GM21526 (cell line): Measurements from ENCODE around the gene SNX10.
A peak's percentile ranks its signal among the peaks of the same experiment; 100 is the strongest.

ENCODE experiments used
- ATAC-seq: cut with Tn5 transposase; IDR thresholded peaks from one replicate; pipeline ENCODE4 v1.9.1; 2021; ENCODE audit warnings: moderate library complexity; ENCODE audit not compliant: unreplicated experiment, low FRiP score

The SNX10 gene

DNA sequence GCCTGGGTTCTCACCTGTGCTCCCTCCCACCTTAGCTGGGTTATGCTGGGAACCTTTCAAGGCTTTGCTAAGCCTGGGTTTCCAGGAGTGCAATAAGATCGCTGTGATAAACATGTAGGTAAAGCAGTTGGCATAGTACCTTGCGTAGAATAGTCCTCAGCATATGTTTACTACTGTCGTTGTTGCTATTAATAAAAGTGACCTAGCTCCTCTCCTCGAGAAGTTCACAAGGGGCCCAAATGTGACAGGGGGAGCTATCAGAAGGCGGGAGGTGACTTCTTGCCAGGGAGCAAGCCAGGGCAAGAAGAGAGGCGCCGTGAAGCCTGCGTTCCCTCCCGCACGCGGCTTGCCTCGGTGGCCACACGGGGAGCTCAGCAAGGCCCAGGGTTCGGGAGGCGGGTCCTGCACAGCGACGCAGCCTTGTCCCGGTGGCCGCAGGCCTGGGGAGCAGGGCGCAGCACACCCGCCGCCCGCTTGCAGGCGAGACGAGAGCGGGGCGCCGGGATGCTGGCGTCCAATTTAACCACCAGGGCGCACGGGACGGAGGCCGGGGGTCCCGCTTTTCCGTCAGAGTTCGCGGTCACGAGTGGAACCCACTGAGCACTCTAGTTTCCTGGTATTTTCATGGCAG, 106.2 kb downstream of the SNX10 start:
- peak; percentile 27 for ATAC-seq

DNA sequence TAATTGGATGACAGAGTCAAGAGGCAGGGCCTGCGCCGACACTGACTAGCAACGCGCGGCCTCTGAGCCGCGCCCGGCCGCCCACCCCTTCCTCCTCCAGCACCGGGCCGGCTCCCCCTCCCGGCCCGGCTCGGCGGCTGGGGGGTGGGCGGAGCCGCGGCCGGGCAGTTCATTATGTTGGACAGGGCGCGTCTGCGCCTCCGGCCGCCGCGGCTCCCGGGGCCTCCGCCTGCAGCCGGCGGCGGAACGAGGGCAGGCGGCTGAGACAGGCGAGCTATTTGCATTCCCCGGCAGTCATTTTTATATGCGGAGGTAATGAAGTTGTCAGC, 106.7 kb downstream of the SNX10 start:
- ATAC-seq, result peak; percentile 47

DNA sequence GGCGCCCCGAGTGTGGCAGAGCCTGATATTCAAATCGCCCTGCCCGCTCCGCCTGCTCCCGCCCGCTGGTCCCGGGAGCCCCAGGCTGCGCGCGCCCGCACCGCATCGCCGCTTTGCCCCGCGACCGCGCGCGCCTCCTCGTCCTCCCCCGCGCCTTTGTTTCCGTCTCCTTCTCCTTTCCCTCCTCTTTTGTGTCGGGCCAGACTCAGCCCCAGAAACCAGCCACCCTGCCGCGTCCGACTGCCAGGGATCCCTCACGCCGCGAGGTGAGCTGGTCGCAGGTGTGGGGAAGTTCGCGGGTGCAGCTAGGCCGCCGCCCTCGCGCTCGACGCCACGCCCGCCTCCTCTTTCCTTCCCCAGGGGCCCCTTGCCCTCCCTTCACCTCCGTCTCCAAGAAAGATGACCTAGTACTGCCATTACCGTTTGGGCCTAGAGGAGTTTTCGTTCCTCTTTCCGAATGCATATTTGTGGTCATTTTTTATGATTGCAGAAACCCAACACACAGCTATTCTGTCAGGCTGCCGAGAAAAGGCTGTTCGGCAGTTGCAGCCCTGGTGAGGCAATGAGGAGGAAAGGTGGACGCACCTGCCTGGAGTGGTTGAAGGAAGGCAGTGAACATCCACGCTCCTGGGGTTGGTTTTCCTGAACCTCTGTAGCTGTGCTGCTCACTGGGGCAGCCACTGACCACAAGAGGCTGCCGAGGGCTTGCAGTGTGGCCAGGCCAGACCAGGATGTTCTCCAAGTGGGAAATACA, 107.3 kb downstream of the SNX10 start:
- peak; percentile 78 for ATAC-seq

DNA sequence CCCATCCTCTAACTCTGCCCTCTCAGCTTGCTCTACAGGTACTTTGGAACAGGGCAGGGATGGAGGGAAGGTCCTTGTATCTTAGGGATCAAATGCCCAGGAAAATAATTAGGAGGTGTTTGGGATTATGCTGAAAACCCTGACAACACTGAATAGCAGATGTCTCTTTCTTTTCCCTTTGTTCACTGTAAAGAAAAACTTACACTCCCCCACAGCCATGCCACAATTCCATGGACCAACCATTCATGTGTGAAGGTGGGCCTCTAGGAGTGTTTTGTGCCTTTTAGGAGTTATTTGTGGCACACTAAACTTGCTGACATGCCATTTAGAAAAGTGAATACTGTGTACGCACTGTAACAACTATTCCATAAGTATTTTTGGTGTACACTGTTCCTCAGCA, 108.1 kb downstream of the SNX10 start:
- ATAC-seq, result no peak

DNA sequence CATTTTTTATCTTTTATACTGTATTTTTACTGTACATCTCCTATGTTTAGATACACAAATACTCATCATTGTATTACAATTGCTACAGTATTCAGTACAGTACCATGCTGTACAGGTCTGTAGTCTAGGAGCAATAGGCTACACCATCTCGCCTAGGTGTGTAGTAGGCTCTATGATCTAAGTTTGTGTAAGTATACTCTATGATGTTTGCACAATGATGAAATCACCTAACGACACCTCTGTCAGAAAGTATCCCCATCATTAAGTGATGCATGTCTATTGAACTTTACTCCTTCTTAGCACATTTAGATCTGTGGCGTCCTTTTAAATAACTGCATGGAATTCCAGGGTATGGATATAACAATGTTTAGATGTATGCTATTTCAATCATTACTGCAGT, 112.0 kb downstream of the SNX10 start:
- no peak for ATAC-seq

DNA sequence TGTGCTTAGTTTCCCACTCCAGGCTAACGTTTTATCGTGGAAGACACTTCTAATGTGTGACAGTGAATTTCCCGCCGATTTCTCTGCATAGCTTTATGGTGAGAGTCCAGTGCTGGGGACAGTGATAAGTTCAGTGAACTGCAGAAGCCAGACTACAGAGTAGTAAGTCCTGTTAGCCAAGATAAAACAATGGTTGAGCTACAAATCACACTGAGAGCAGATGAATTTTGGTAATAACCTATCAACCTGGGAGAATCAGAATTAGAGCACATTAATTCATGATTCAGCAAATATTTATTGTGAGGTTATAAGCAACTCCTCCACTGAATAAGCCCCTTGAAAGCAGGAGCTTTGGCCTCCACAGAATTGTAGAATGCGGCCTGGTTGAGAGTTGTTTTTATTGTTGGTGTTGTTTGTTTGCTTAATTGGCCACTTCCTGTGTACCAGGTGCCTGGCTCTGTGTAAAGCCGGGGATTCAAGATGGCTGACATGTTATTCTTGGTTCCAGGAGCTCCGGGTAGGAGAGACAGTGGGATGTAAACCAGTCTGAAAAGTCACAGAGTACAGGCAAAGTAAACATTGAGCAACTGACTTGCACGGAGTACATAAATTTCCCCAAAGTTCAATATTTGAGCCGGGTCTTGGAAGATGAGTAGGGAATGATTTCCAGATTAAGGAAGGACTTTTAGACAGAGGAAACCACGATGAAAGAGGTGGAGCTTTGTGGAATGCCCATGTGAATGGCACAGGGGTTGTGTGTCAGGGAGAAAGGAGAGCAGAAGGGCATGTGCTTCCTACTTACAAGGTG, 112.7 kb downstream of the SNX10 start:
- no peak for ATAC-seq

DNA sequence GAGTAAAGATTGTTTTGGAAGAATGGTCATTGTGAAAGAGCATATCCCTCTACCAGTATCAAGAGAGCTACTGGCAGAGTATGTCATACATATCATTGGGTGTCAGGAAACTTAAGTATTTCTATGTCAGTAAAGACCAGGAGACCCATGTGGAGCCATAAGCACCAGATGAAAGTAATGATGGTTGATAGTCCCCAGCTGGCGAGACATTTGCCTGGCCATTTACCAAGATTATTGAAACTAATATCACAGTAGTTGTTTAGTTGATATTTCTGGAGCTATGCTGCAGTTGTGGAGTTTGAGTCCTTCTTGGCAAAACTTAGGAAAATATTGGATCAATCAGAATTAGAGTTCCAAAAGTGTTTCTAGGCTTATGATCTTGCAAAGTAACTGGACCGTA, 114.8 kb downstream of the SNX10 start:
- ATAC-seq, result no peak

DNA sequence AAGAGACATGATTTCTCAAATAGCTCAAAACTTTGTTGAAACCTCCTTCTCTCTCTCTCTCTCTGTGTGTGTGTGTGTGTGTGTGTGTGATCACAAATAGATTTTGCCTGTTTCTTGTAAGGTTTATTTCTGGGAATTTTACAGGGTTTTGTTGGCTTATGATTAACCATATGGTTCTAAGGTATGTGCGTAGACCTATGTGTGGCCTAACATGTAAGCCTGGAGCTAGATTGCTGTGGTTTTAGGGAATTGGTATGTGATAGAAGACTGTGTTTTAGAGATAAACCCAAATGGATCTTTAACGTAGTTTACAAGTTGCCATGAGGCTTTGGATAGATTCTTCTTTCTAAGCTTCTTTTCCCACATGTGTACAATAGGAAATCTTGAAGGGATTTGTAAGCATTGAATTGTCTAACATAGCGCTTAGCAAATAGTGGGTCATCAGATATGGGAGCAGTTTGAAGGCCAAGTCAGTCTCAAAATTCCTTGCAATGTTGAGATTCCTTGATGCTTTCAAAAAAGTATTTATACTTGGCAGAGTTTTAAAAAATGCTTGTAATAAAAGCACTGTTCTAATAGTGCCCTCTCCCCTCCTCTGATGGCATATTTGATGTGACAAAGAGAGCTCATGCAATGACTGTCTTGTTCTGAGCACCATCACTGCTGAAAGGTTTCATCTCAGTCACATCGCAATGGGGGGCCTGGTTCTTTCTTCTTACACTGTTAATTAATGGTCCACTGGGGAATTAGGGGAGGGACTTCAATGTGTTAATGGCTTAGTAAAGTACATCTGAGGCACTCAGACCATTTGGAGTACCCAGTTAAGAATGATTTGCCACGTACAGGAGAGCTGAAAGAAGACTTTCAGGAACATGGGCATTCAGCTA, 118.2 kb downstream of the SNX10 start:
- no peak for ATAC-seq

DNA sequence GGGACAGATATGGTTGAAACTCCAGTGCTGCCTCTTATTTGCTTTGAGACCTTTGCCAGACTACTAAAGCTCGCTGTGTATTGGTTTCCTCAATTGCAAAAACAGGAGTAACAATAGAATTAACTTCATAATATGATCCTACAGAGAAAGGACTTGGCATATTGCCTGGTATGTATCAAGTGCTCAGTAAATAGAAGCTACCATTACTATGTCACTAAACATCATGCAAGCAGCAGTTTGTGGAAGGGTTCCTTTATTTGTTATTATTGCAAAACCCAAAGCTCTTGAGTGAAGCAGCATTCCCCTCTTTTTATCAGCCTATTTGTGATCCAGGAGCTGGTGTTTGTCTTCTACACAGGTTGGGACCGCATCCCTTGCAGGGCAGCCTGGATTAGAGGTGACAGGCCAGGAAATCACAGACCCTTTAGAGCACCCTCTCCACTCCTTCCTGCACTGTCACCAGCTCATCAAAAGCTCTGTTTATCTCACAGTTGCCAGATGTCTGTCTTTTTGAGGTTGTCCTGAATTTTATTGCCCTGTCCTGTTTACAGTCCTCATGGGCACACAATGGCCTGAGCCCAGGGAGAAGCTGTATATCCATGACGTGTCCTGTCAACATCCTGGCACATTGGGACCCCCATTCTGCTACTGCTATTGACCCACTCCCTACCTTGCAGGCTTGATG, 121.5 kb downstream of the SNX10 start:
- no peak for ATAC-seq

DNA sequence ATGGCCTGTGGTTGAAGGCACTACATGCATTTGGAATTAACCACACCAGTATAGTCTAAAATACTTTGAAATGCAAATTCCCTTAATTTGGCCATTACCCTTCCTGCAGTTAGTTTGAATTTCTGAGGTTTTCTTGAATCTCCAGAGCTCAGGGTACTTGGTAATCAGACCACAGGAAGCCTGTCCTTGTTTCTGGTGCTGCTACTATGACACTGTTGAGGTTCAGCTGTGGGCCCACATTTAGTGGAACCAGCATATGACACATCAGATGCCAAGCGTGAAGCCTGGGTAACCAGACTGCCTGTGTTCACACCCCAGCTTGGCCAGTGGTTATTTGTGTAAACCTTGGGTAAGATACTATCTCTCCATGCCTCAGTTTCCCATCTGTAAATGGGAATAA, 124.3 kb downstream of the SNX10 start:
- no peak for ATAC-seq

DNA sequence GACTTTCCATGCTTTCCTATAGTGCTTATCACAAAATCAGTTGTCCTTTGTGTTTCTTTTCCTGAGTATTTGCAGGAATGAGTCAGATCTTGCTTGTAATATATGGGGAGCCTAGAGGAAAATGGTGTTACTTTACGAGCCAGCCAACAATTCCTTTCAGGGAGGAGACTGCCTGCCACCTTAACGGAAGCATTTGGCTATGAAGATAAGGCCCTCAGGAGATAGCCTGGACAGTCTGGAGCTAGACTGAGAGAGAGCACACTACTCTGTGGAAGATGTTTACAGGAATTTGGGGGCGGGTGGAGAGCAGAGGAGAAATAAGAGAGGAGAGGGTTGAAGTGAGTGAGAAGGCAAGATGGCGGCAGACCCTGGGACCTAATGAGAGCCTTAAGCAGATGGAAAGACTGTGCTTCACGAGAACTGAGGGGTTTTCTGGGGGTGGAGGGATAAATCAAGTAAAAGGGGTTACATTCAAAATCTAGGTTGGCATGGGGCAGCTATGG, 126.3 kb downstream of the SNX10 start:
- no peak for ATAC-seq

DNA sequence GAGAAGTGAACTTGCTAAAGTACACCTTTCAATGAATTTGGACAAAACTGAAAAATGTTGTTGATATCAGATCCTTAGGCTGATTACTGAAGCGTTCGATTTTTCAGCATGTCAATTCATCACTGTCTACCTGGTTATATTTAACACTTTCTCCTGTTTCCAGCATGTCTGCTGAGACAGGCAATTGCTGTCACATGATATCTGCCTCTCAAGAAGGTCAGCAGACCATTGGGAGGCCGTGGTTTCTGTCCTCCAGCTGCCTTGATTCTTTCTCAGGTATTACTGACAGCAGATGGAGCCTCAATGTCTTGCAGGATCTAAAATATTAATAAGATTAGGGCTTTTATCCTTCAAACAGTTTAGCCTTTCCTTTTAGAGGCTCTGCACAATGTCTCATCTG, 127.5 kb downstream of the SNX10 start:
- ATAC-seq, result no peak

DNA sequence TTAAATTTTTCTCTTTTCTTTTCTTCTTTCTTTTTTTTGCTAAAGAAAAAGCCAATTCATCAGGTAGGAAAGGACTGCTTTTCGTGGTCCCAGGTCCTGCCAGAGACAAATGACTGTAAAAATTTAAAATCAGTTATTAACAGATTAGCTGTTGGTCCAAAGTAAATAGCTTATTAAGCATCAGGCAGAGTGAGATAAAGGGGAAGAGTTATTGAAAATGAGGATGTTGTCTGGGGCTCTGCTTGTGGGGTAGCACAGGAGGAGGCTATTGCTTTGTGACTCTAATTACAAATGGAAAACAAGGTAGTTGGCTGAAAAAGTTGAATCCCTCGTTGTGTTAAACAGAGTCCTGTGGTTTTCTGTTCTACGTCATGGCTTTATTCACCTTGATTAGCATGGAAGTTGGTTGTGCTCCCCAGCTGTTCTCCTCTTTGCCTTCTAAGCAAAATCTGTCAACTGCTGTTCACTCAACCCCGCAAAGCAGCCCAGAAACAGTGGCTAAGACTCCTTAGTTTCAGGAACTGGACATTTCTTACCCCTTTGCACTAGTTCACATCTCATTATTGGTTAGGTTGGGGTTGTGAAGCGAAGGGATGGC, 128.9 kb downstream of the SNX10 start:
- no peak for ATAC-seq

DNA sequence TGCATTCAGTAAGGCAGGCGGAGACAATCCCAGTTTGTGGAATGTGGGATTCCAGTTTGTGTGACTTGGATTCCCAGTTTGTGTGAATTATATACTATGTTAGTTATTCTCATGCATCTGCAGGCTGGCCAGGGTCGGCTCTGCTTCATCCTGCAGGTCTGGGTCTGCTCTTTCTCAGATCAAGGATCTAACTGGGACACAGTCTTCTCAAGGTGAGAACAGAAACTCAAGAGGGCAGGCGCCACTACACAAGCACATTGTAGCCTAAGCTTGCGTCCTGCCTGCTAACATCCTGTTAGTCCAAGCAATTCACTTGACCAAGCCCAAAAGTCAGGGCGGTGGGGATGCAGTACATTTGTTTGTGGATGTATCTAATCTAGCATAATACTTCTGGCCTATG, 131.1 kb downstream of the SNX10 start:
- ATAC-seq, result no peak

DNA sequence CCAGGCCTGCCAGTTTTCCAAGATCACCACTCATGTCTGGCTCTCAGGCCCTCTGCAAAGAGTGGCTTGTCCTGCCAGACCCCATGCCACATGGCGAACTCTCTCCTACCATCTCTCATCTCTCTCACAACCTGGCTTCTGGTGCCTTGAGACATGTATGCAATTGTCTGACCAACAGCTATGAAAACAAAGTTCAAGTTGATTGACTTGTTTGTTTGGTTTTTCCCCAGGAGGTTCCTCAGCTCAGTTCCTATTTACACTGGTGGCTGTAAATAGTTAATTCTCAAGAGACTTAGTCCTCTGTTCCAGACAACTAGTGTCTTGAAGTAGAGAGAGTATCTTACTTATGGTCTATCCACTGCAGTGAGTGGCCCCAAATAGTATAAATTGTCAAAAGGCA, 131.8 kb downstream of the SNX10 start:
- ATAC-seq, result no peak
